ENCODE data around the gene SSH2. TPM values are rescaled to one million over a fixed set of nuclear protein-coding genes. Genes with fewer than 3 reads are reported as not detected.

SSH2 gene
- total RNA-seq, 6 experiments from 2014 or later: 22.2 to 27.0 (median 23.2) TPM

DNA sequence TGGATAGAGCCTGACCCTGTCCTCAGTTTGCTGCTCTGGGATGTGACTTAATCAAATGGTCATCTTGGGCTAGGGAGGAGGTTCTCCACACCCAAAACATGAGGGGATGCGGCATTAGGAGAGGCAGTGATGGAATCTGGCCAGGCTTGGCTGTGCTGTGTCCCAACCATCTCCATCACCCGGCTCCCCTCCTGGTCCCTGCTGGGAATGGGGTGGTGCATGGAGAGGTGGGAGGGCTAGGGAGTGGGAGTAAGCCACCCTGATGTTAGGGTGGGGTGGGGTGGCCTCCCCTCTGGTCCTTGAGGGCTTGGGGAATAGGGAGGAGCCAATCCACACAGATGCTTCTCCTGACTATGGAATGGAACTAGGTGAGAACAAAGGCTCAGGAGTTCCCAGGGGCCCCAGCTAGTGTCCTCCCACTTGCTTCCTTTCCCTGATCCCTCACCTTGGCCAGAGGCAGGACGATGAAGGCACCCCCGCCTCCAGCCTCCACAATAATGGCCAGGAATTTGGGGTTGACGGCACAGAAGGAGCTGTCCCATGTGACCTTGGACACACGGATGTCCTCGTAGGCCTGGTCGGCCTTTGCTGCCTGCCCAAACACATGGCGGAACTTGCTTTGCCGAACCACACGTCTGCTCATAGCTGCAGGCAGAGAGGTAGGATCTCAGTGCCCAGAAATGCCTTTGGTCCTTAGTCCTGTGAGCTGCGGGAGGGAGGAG, 309.1 kb downstream of the SSH2 start:
- no peak overlapping the region; the same call in 1 of the 2 replicates for H3K4me3 Mint-ChIP-seq
- no peaks in the 10 kb centered on the region; the same call in 1 of the 2 replicates for H3K27me3 Mint-ChIP-seq (ENCODE audit: insufficient read depth)
- no peak overlapping the region for H3K27ac Mint-ChIP-seq

DNA sequence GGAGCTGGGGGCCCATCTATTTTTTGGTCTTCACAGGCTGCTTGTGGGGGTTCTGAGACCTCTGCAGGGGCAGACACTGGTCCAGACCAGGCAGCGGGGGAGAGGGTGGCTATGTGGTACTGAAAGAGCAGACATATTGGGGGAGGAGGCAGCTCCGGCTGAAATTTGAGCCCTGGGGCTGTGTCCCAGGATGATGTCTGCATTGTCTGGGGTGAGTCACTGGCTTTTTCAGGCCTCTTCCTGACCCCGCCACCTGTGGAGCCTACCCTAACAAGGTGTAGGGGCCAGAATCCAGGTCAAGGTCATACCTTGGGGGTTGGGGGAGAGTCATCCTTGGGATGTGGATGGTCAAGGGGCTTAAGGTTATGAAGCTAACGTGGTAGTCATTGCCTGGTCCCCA, 309.8 kb downstream of the SSH2 start:
- peaks cover 2% of the 10 kb centered on the region for H3K27me3 Mint-ChIP-seq (ENCODE audit: insufficient read depth)
- peak overlapping the region; percentile 11; the same call in 1 of the 2 replicates for H3K4me3 Mint-ChIP-seq
- no peaks in the 10 kb centered on the region for H3K36me3 Mint-ChIP-seq (ENCODE audit: low read depth)
- H3K4me1 Mint-ChIP-seq (ENCODE audit: low read depth): peaks cover 58% of the 10 kb centered on the region
- H3K9me3 Mint-ChIP-seq: no peaks in the 10 kb centered on the region
- no peak overlapping the region for H3K27ac Mint-ChIP-seq
- peak; percentile 22 for DNase-seq
- TF ChIP-seq, protein P1, sequence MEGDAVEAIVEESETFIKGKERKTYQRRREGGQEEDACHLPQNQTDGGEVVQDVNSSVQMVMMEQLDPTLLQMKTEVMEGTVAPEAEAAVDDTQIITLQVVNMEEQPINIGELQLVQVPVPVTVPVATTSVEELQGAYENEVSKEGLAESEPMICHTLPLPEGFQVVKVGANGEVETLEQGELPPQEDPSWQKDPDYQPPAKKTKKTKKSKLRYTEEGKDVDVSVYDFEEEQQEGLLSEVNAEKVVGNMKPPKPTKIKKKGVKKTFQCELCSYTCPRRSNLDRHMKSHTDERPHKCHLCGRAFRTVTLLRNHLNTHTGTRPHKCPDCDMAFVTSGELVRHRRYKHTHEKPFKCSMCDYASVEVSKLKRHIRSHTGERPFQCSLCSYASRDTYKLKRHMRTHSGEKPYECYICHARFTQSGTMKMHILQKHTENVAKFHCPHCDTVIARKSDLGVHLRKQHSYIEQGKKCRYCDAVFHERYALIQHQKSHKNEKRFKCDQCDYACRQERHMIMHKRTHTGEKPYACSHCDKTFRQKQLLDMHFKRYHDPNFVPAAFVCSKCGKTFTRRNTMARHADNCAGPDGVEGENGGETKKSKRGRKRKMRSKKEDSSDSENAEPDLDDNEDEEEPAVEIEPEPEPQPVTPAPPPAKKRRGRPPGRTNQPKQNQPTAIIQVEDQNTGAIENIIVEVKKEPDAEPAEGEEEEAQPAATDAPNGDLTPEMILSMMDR (IDR thresholded peaks at IDR 0.05): no peak

More for the DNA sequence above, 309.1 kb downstream of the SSH2 start:
- TF ChIP-seq, protein P1 (IDR thresholded peaks at IDR 0.05): no peak
- H3K9me3 Mint-ChIP-seq: no peaks in the 10 kb centered on the region
- peaks cover 58% of the 10 kb centered on the region for H3K4me1 Mint-ChIP-seq (ENCODE audit: low read depth)
- no peak for DNase-seq
- H3K36me3 Mint-ChIP-seq (ENCODE audit: low read depth): no peaks in the 10 kb centered on the region

DNA sequence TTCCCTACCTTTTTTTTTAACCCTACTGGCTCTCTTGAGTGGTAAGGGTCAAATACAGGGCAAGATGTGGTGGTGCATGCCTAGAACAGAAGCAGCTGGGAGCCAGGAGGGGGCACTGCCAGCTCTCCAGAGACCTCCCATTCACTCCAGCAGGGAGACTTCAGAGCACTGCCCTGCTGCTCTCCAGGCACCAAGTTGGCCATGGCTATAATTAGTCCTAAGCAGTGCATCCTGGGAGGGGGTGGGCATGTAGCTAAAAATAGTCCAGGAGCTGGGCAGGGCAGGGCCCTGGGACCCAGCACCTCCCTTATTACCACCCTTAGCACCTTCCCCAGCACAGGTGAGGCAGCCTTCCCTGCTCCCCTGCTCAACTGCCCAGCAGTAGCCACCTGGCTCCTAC, 310.8 kb downstream of the SSH2 start:
- Mint-ChIP-seq H3K27me3 (ENCODE audit: insufficient read depth) (peaks cover 2% of the 10 kb centered on the region), H3K36me3 (ENCODE audit: low read depth) (no peaks in the 10 kb centered on the region), H3K9me3 (no peaks in the 10 kb centered on the region), H3K4me1 (ENCODE audit: low read depth) (peaks cover 59% of the 10 kb centered on the region), H3K4me3 (no peak overlapping the region), H3K27ac (no peak overlapping the region)
- TF ChIP-seq, protein P1 (IDR thresholded peaks at IDR 0.05): peak; percentile 63
- DNase-seq: peak; percentile 52

DNA sequence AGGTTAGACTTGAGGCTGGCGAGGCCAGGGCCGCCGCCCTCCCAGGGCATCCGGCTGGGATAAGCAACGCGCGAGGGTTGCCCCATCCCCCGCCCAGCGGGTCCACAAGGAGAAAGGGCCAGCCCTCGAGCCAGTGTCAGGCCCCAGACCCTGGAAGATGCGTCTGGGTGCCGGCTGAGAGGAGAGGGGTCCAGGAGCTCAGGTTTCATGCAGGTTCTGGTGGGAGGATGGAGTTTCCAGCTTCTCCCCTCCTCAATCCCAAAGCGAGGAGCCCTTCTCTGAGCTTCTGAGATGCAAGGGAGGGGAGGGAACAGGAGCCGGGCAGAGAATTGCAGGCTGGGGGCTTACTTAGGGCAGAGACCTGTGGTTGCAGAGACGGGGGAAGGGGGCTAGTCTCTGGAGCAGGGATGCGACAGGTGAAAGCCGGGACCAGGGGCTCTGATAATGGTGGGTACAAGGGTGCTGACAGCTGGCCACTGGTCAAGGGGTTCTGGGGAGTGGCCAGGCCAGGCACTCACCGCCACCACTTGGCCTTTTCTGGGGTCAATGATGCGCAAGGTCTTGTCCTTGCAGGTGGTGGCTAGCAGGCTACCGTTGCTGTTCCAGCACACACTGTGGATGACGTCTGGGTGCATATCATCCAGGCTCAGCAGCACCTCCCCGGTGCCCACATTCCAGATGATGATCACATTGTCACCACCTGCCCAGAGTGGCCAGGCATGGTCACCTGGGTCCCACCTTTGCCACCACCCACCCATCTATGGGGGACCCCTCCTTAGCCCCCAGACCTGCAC, 311.6 kb downstream of the SSH2 start:
- TF ChIP-seq, protein P1 (IDR thresholded peaks at IDR 0.05): no peak
- H3K27me3 Mint-ChIP-seq (ENCODE audit: insufficient read depth): peaks cover 2% of the 10 kb centered on the region
- H3K4me1 Mint-ChIP-seq (ENCODE audit: low read depth): peaks cover 59% of the 10 kb centered on the region
- DNase-seq: no peak
- H3K9me3 Mint-ChIP-seq: no peaks in the 10 kb centered on the region
- H3K4me3 Mint-ChIP-seq: no peak overlapping the region
- no peak overlapping the region for H3K27ac Mint-ChIP-seq
- no peaks in the 10 kb centered on the region for H3K36me3 Mint-ChIP-seq (ENCODE audit: low read depth)

DNA sequence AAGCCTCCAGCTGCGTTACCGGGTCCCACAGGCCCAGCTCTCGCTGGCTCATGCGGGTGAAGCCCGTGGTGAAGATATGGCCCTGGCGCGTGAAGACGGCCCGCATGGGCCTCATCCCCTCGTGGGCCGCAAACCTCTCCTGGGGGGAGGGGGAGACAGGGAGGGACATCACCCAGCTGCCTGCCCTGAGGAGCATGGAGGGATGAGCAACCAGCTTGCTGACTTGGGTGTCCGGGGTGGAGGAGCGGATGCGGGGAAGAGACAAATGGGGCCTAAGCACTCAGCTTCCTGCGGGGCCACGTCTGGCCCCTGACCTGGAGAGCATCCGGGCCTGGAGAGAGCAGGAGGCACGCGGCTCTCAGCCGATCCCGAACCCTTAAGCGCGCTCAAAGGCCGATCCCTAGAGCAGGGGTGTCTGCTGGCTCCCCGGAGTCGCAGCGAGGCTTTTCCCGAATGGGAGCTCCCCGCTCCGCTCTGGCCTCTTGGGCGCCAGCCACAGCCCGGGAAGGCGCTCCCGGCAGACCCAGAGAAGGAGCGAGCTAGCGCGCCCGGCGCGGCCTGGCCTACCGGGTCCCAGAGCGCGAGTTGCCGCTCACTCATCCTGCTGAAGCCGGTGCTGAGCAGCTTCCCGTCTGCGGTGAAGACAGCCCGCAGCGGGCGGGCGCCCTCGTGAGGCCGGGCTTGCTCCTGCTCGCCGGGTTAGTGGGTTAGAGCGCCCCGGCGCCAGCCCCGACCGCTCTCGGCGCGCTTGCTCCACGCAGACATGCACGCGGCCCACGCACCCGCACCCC, 312.4 kb downstream of the SSH2 start:
- TF ChIP-seq, protein P1 (IDR thresholded peaks at IDR 0.05): peak; percentile 69
- Mint-ChIP-seq H3K27ac (peak overlapping the region; percentile 58; the same call in 1 of the 2 replicates), H3K9me3 (no peaks in the 10 kb centered on the region), H3K4me1 (ENCODE audit: low read depth) (peaks cover 59% of the 10 kb centered on the region), H3K36me3 (ENCODE audit: low read depth) (no peaks in the 10 kb centered on the region), H3K4me3 (peak overlapping the region; percentile 43; the same call in 1 of the 2 replicates), H3K27me3 (ENCODE audit: insufficient read depth) (peaks cover 2% of the 10 kb centered on the region)
- DNase-seq: no peak
